H9 (cell line): ENCODE data around the gene CELF4. TPM values are rescaled to one million over a fixed set of nuclear protein-coding genes. Genes with fewer than 3 reads are reported as not detected.

Experiments
- DNase-seq: peaks from one replicate; pipeline ENCODE4 v3.0.0-alpha.2; 2017
- H2AFZ ChIP-seq: one replicate; pipeline ENCODE4 v1.6.1; 2013; ENCODE audit warnings: mild to moderate bottlenecking, low read length, control low read depth, moderate library complexity
- H2AK5ac ChIP-seq: 2 replicates; pipeline ENCODE4 v1.6.1; 2013; ENCODE audit warnings: low read length, control low read depth, mixed read lengths; ENCODE audit not compliant: insufficient read length
- H2BK120ac ChIP-seq: one replicate; pipeline ENCODE4 v1.6.1; 2013; ENCODE audit warnings: low read depth, mild to moderate bottlenecking, low read length, control low read depth, inconsistent platforms; ENCODE audit not compliant: poor library complexity, severe bottlenecking
- H2BK12ac ChIP-seq: 2 replicates; pipeline ENCODE4 v1.6.1; 2013; ENCODE audit warnings: low read length, control low read depth, mixed read lengths, low read depth; ENCODE audit not compliant: insufficient read length
- H2BK15ac ChIP-seq: 2 replicates; pipeline ENCODE4 v1.6.1; 2013; ENCODE audit warnings: low read depth, low read length, control low read depth
- H2BK20ac ChIP-seq: one replicate; pipeline ENCODE4 v1.6.1; 2013; ENCODE audit warnings: low read depth, mild to moderate bottlenecking, low read length, control low read depth, inconsistent platforms; ENCODE audit not compliant: poor library complexity, severe bottlenecking
- H2BK5ac ChIP-seq: 2 replicates; pipeline ENCODE4 v1.6.1; 2013; ENCODE audit warnings: low read length, control low read depth, mixed read lengths; ENCODE audit not compliant: insufficient read length
- H3K14ac ChIP-seq: 2 replicates; pipeline ENCODE4 v1.6.1; 2013; ENCODE audit warnings: low read length, control low read depth; ENCODE audit not compliant: insufficient read depth
- H3K18ac ChIP-seq: 2 replicates; pipeline ENCODE4 v1.6.1; 2013; ENCODE audit warnings: low read depth, mild to moderate bottlenecking, mixed read lengths, low read length, control low read depth; ENCODE audit not compliant: insufficient read length
- H3K23ac ChIP-seq: 2 replicates; pipeline ENCODE4 v1.6.1; 2013; ENCODE audit warnings: low read length, control low read depth, mixed read lengths, low read depth; ENCODE audit not compliant: insufficient read length
- H3K23me2 ChIP-seq: 2 replicates; pipeline ENCODE4 v1.6.1; 2013; ENCODE audit warnings: low read depth, mild to moderate bottlenecking, mixed read lengths, low read length, control low read depth; ENCODE audit not compliant: insufficient read length, poor library complexity, severe bottlenecking
- H3K27ac ChIP-seq: 2 replicates; pipeline ENCODE4 v1.5.1; 2013; ENCODE audit warnings: low read length, control low read depth, mixed read lengths, low read depth; ENCODE audit not compliant: insufficient read length
- H3K27me3 ChIP-seq: 2 replicates; pipeline ENCODE4 v1.6.1; 2013; ENCODE audit warnings: low read length, control low read depth, inconsistent platforms; ENCODE audit not compliant: insufficient read depth
- H3K4ac ChIP-seq: 2 replicates; pipeline ENCODE4 v1.6.1; 2013; ENCODE audit warnings: low read depth, mild to moderate bottlenecking, control low read depth, inconsistent platforms, low read length, moderate library complexity
- H3K4me1 ChIP-seq: 2 replicates; pipeline ENCODE4 v1.6.1; 2013; ENCODE audit warnings: low read length, control low read depth, inconsistent platforms; ENCODE audit not compliant: insufficient read depth
- H3K4me2 ChIP-seq: 2 replicates; pipeline ENCODE4 v1.6.1; 2013; ENCODE audit warnings: low read length, control low read depth, mixed read lengths; ENCODE audit not compliant: insufficient read length, insufficient read depth
- H3K56ac ChIP-seq: 2 replicates; pipeline ENCODE4 v1.6.1; 2013; ENCODE audit warnings: low read depth, mild to moderate bottlenecking, mixed read lengths, low read length, control low read depth; ENCODE audit not compliant: insufficient read length
- H3K79me1 ChIP-seq: 2 replicates; pipeline ENCODE4 v1.6.1; 2013; ENCODE audit warnings: low read depth, mild to moderate bottlenecking, moderate library complexity, low read length, control low read depth, inconsistent platforms; ENCODE audit not compliant: insufficient read depth, poor library complexity, severe bottlenecking
- H3K79me2 ChIP-seq: 2 replicates; pipeline ENCODE4 v1.6.1; 2013; ENCODE audit warnings: low read length, control low read depth, inconsistent platforms; ENCODE audit not compliant: insufficient read depth
- H3K9ac ChIP-seq: 2 replicates; pipeline ENCODE4 v1.6.1; 2013; ENCODE audit warnings: low read length, control low read depth, mixed read lengths; ENCODE audit not compliant: insufficient read length; ENCODE audit errors: extremely low read depth
- H3K9me3 ChIP-seq: one replicate; pipeline ENCODE4 v1.6.1; 2013; ENCODE audit warnings: low read depth, low read length, inconsistent platforms; ENCODE audit not compliant: control insufficient read depth
- H3T11ph ChIP-seq: one replicate; pipeline ENCODE4 v1.6.1; 2013; ENCODE audit warnings: mild to moderate bottlenecking, low read length, control low read depth, inconsistent platforms
- H4K20me1 ChIP-seq: one replicate; pipeline ENCODE4 v1.6.1; 2013; ENCODE audit not compliant: control insufficient read depth, insufficient read length, insufficient read depth
- H4K5ac ChIP-seq: 2 replicates; pipeline ENCODE4 v1.6.1; 2013; ENCODE audit warnings: low read depth, mild to moderate bottlenecking, mixed read lengths, low read length, control low read depth; ENCODE audit not compliant: insufficient read length
- H4K8ac ChIP-seq: replicated peaks from 2 replicates; pipeline ENCODE4 v1.6.1; 2013; ENCODE audit warnings: low read length, control low read depth, mixed read lengths, low read depth; ENCODE audit not compliant: insufficient read length
- H4K91ac ChIP-seq: 2 replicates; pipeline ENCODE4 v1.6.1; 2013; ENCODE audit warnings: low read depth, mild to moderate bottlenecking, moderate library complexity, mixed read lengths, low read length, control low read depth; ENCODE audit not compliant: insufficient read length
- H3K27ac Mint-ChIP-seq, 3 experiments: 2 replicates in 2 of 3; 3 replicates in 1 of 3; pipeline ENCODE4 v1.8.0; 2020 to 2021; ENCODE audit warnings: mixed read lengths in 3 of 3, mild to moderate bottlenecking in 1 of 3, moderate library complexity in 1 of 3
- H3K27me3 Mint-ChIP-seq: 2 replicates; pipeline ENCODE4 v1.8.0; 2021; ENCODE audit warnings: low read depth, mild to moderate bottlenecking, moderate library complexity, mixed read lengths
- H3K36me3 Mint-ChIP-seq, 3 experiments: 2 replicates in 2 of 3; 3 replicates in 1 of 3; pipeline ENCODE4 v1.8.0; 2020 to 2021; ENCODE audit warnings: low read depth in 3 of 3, mixed read lengths in 3 of 3; ENCODE audit not compliant: insufficient read depth in 1 of 3
- H3K4me1 Mint-ChIP-seq, 2 experiments: 2 replicates each; pipeline ENCODE4 v1.8.0; 2020; ENCODE audit warnings: mixed read lengths in 2 of 2
- H3K4me3 Mint-ChIP-seq, 2 experiments: 2 replicates in 1 of 2; 3 replicates in 1 of 2; pipeline ENCODE4 v1.8.0; 2020 to 2021; ENCODE audit warnings: mild to moderate bottlenecking in 2 of 2, mixed read lengths in 2 of 2, moderate library complexity in 1 of 2
- H3K9me3 Mint-ChIP-seq, 2 experiments: 2 replicates in 1 of 2; 3 replicates in 1 of 2; pipeline ENCODE4 v1.8.0; 2020; ENCODE audit warnings: mild to moderate bottlenecking in 2 of 2, mixed read lengths in 2 of 2, moderate library complexity in 1 of 2
- WGBS: extraction: QIAGEN DNeasy Blood & Tissue Kit; methylation state at CpG from one replicate; pipeline ENCODE4 v1.1.7; 2013; ENCODE audit warnings: missing lambda C conversion rate, low lambda C conversion rate, mixed read lengths; ENCODE audit not compliant: insufficient read length; ENCODE audit errors: extremely low coverage; 5-methylcytosine and 5-hydroxymethylcytosine counted together
- total RNA-seq: library from RNA; stranded (reverse); gene quantifications from 2 replicates; pipeline ENCODE4 v1.2.1, GENCODE V29; 2021
- TF ChIP-seq, protein P1 (sequence below): fragments of 200-600 bp; sonication (generic); conservative IDR thresholded peaks from 3 replicates; pipeline ENCODE4 v1.8.0; 2021; ENCODE audit warnings: antibody characterized with exemption, mild to moderate bottlenecking

Gene CELF4
- total RNA-seq, 1 experiment from 2014 or later, result 1.1 TPM

DNA sequence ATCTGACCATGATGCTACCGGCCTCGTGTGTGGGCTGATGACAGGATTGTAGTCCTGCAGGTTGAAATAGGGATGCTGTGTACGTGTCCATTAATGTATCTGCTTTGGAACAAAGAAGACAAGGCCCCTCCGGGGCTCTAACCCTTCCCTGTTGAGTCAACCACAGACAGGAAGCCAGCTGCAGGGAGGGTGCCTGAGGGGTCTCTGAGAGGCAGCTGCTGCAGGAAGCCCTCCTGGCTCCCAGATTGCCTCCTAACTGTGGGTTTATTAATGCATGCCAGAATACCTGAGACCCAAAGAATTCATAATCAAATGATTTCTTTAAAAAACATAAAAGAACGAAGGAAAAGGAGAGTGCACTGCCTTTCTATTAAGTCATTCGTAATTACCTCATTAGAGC is 140.4 kb downstream of the CELF4 start:
- Histone ChIP-seq H3K9me3 (no peaks in the 10 kb centered on the region), H2BK5ac (no peak overlapping the region), H4K91ac (no peak overlapping the region), H2AFZ (no peak overlapping the region), H3K56ac (no peak overlapping the region), H3K4me2 (no peak overlapping the region), H4K20me1 (no peaks in the 10 kb centered on the region), H3K18ac (no peak overlapping the region), H3K23ac (no peak overlapping the region), H4K5ac (no peak overlapping the region), H3K79me2 (no peaks in the 10 kb centered on the region), H2BK12ac (no peak overlapping the region), H3K14ac (no peak overlapping the region), H2BK20ac (no peak overlapping the region), H3K27me3 (no peaks in the 10 kb centered on the region), H3K9ac (no peak overlapping the region), H3T11ph (no peak overlapping the region), H2AK5ac (no peak overlapping the region), H3K27ac (no peak overlapping the region), H2BK120ac (no peak overlapping the region), H3K4ac (no peak overlapping the region), H3K23me2 (no peaks in the 10 kb centered on the region), H2BK15ac (no peak overlapping the region), H3K79me1 (no peaks in the 10 kb centered on the region), H3K4me1 (no peaks in the 10 kb centered on the region), H4K8ac (no peak overlapping the region)
- TF ChIP-seq, protein P1, sequence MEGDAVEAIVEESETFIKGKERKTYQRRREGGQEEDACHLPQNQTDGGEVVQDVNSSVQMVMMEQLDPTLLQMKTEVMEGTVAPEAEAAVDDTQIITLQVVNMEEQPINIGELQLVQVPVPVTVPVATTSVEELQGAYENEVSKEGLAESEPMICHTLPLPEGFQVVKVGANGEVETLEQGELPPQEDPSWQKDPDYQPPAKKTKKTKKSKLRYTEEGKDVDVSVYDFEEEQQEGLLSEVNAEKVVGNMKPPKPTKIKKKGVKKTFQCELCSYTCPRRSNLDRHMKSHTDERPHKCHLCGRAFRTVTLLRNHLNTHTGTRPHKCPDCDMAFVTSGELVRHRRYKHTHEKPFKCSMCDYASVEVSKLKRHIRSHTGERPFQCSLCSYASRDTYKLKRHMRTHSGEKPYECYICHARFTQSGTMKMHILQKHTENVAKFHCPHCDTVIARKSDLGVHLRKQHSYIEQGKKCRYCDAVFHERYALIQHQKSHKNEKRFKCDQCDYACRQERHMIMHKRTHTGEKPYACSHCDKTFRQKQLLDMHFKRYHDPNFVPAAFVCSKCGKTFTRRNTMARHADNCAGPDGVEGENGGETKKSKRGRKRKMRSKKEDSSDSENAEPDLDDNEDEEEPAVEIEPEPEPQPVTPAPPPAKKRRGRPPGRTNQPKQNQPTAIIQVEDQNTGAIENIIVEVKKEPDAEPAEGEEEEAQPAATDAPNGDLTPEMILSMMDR, result no peak
- WGBS, result no CpG with 5 or more reads among the region's 6 CpGs
- Mint-ChIP-seq H3K4me3 (no peak overlapping the region), H3K27ac (no peak overlapping the region), H3K9me3 (no peaks in the 10 kb centered on the region), H3K4me1 (peaks cover 23 to 26% of the 10 kb centered on the region in 2 experiments), H3K36me3 (no peaks in the 10 kb centered on the region; a peak in 2 of 7 replicates), H3K27me3 (peaks cover 9% of the 10 kb centered on the region)
- no peak for DNase-seq
